ENCODE data around the gene KCNK3.
"Not testable (repeated sequence)": the region's sequence is repeated elsewhere in the genome, so short reads cannot be mapped to it uniquely, and the experiment has no call there.

KCNK3 gene

DNA sequence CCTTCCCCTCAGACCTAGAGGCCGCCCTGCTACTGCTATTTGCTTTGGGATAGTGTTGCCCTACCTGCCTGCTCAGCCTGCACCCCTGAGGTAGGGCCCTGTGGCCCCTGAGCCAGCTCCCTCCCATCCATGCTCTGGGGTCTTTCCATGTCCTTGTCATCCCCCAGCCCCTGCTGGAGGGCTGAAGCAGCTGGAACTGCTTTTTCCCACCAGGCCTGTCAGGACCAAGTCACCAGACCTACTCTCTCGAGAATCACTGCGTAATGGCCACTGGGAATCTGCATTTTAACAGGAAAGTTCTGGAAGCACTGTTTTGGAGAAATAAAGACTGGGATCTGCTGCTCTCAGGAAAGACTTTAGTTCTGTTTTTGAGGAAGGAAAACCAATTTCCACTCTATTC is 51.3 kb downstream of the KCNK3 start:
- no peak overlapping the region for H3K4me3 ChIP-seq (ENCODE audit: low read depth, low read length)
- DNase-seq (ENCODE audit: low read depth), result no peak

GRCh38 chr2:26744953-26745352 is 52.4 kb downstream of the KCNK3 start:
- no peak overlapping the region for H3K4me3 ChIP-seq (ENCODE audit: low read depth, low read length)
- DNase-seq (ENCODE audit: low read depth), result no peak

DNA sequence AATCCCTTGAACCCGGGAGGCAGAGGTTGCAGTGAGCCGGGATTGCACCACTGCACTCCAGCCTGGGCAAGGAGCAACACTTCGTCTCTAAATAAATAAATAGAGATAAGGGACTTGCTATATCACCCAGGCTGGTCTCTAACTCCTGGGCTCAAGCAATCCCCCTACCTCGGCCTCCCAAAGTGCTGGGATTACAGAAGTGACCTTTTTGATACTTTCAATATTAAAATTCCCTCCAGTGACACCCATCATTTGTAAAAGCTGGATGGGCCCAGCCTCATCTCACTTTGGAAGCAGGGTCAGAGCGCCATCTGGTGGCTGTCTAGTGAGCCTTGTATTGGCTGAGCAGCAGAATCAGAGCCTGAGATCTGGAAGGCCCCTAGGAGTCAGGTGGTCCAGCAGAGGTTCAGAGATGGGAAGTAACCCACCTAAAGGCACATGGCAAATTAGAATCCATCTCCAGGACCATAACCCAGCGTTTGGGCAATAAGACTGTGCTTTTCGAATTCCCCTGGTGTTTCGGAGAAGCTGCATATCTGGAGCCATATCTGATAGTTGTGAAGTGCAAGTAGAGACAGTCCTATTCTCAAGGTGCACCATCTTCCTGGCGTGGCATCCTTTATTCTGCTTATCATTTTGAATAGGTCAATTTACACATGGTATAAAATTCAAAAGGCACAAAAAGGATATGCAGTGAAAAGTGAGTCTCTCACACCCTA is 53.2 kb downstream of the KCNK3 start:
- DNase-seq (ENCODE audit: low read depth), result peak; percentile 27
- H3K4me3 ChIP-seq (ENCODE audit: low read depth, low read length), result no peak overlapping the region

DNA sequence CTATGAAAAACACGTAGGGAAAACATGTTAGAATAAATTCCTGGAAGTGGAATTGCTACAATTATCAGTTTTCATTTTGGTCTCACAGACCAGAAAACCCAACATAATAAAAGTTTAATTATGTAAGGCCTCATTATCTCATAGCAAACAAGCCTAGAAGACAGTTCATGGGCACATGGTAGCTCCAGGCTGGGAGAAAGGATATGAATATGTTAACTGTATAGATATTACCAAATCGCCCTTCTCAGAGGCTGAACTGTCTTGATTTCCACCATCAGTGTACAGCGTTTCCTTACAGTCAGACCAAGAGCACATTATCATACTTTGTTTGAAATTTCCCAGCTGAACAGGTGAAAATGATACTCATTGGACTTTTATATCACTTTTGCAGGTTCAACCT is 54.4 kb downstream of the KCNK3 start:
- DNase-seq (ENCODE audit: low read depth), result no peak
- no peak overlapping the region for H3K4me3 ChIP-seq (ENCODE audit: low read depth, low read length)

DNA sequence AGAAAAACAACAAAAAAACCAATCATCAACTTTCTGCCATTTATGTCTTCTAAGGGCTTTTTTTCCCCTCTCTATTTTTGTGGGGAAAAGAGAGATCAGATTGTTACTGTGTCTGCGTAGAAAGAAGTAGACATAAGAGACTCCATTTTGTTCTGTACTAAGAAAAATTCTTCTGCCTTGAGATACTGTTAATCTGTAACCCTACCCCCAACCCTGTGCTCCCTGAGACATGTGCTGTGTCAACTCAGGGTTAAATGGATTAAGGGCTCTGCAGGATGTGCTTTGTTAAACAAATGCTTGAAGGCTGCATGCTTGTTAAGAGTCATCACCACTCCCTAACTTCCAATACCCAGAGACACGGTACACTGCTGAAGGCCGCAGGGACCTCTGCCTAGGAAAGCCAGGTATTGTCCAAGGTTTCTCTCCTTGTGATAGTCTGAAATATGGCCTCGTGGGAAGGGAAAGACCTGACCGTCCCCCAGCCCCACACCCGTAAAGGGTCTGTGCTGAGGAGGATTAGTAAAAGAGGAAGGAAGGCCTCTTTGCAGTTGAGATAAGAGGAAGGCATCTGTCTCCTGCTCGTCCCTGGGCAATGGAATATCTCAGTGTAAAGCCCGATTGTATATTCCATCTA is 57.4 kb downstream of the KCNK3 start:
- DNase-seq (ENCODE audit: low read depth); H3K4me3 ChIP-seq (ENCODE audit: low read depth, low read length): not testable (repeated sequence)

DNA sequence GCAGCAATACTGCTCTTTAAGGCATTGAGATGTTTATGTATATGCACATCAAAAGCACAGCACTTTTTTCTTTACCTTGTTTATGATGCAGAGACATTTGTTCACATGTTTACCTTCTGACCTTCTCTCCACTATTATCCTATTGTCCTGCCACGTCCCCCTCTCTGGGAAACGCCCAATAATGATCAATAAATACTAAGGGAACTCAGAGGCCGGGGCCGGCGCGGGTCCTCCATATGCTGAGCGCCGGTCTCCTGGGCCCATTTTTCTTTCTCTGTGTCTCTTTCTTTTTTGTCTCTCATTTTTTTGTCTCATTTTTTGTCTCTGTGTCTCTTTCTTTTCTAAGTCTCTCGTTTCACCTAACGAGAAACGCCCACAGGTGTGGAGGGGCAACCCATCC is 57.9 kb downstream of the KCNK3 start:
- not testable (repeated sequence) for DNase-seq (ENCODE audit: low read depth); H3K4me3 ChIP-seq (ENCODE audit: low read depth, low read length)

DNA sequence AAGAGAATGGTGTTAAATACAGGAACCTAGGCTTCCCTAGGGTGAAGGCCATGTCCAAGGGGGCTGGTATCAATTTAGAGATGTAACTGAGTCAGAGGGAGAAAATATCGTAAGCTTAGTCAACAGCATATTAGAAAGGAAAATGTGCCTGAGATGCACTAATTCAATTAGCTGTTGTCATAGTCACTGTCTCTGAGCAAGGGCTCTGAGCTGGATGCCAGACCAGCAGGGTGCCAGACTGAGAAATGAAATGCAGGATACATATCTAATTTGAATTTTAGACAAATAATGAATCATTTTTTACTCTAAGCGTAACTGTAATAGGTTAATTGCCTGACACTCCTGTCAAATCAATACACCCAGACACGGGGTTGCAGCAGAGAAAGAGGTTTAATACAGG is 60.1 kb downstream of the KCNK3 start:
- H3K4me3 ChIP-seq (ENCODE audit: low read depth, low read length), result no peak overlapping the region
- DNase-seq (ENCODE audit: low read depth), result no peak

DNA sequence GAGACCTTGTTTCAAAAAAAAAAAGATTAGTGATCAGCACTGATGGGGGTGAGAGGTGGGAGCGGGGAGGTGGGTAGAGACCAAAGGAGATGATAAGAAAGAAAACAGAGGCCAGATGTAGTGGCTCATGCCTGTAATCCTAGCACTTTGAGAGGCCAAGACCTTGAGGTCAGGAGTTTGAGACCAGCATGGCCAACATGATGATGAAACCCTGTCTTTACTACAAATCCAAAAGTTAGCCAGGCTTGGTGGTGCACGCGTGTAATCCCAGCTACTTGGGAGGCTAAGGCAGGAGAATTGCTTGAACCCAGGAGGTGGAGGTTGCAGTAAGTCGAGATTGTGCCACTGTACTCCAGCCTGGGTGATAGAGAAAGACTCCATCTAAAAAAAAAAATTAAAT is 62.0 kb downstream of the KCNK3 start:
- DNase-seq (ENCODE audit: low read depth), result no peak
- no peak overlapping the region for H3K4me3 ChIP-seq (ENCODE audit: low read depth, low read length)

- H3K4me3 ChIP-seq (ENCODE audit: low read depth, low read length), result no peak overlapping the region
- no peak for DNase-seq (ENCODE audit: low read depth)
Measured at GRCh38 chr2:26754972-26755670, 62.6 kb downstream of the KCNK3 start.

- H3K4me3 ChIP-seq (ENCODE audit: low read depth, low read length), result no peak overlapping the region
- DNase-seq (ENCODE audit: low read depth), result no peak
Measured at GRCh38 chr2:26756337-26756736, 63.8 kb downstream of the KCNK3 start.

- no peak overlapping the region for H3K4me3 ChIP-seq (ENCODE audit: low read depth, low read length)
- peak; percentile 96 for DNase-seq (ENCODE audit: low read depth)
Measured at GRCh38 chr2:26757873-26758789, 65.6 kb downstream of the KCNK3 start.

GRCh38 chr2:26758790-26759321 is 66.3 kb downstream of the KCNK3 start:
- no peak for DNase-seq (ENCODE audit: low read depth)
- H3K4me3 ChIP-seq (ENCODE audit: low read depth, low read length), result no peak overlapping the region

GRCh38 chr2:26759845-26760244 is 67.3 kb downstream of the KCNK3 start:
- DNase-seq (ENCODE audit: low read depth), result no peak
- H3K4me3 ChIP-seq (ENCODE audit: low read depth, low read length), result no peak overlapping the region

DNA sequence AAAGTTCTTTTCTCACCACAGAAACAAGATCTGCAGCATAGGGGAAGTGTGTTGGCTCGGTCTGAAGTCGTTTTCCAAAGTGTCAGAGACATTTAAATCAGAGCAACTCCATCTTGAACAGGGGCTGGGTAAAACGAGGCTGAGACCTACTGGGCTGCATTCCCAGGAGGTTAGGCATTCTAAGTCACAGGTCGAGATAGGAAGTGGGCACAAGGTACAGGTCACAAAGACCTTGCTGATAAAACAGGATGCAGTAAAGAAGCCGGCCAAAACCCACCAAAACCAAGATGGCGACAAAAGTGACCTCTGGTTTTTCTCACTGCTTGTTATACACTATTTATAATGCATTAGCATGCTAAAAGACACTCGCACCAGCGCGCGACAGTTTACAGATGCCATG is 68.5 kb downstream of the KCNK3 start:
- not testable (repeated sequence) for H3K4me3 ChIP-seq (ENCODE audit: low read depth, low read length); DNase-seq (ENCODE audit: low read depth)

- no peak overlapping the region for H3K4me3 ChIP-seq (ENCODE audit: low read depth, low read length)
- DNase-seq (ENCODE audit: low read depth), result no peak
Measured at GRCh38 chr2:26763019-26763418, 70.5 kb downstream of the KCNK3 start.

- no peak for DNase-seq (ENCODE audit: low read depth)
- peak within 1 kb of the TSS; percentile 87 for H3K4me3 ChIP-seq (ENCODE audit: low read depth, low read length)
Measured at GRCh38 chr2:26764078-26764887, 71.8 kb downstream of the KCNK3 start, which contains the start of gene SLC35F6. Gene SLC35F6, plus strand, starts transcription at chr2:26764284. Its CDS starts 66 bp downstream, at chr2:26764350.

- DNase-seq (ENCODE audit: low read depth), result no peak
Measured at GRCh38 chr2:26764906-26765305, 72.4 kb downstream of the KCNK3 start.

DNA sequence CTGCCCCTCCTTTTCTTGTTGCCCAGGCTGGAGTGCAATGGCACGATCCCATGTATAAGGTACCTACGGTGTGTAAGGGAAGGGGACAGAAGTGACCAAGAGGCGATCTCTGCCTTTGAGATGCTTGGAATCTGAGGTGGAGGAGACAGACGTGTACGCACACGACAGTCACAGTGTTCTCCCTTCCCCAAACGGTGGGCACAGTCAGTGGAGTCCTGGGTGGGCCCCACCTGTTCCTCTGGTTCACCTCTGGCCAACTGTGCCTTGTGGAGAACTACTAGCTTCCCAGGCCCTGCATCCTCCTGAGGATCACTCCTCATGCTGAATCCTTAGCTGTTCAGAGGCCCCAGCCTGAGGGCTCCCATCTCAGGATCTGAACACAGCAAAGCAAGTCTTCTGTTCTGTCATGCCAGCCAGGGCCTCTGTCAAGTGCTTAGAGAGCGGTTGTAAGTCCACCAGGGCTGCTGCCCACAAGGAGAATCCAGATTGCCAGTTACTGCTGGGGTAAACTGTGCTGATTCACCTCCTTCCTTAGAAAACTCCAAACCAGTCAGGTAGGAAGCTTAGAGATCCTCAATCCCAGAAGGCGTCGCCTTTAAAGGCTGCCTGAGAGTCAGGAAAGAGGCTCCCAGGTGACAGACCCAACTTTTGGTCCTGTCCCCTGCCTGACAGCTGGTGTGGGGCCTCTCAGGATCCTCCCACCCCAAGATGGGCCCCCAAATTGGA is 73.1 kb downstream of the KCNK3 start:
- no peak for DNase-seq (ENCODE audit: low read depth)
- peak overlapping the region; percentile 87 for H3K4me3 ChIP-seq (ENCODE audit: low read depth, low read length)

More at GRCh38 chr2:26764906-26765305, 72.4 kb downstream of the KCNK3 start:
- peak overlapping the region; percentile 87 for H3K4me3 ChIP-seq (ENCODE audit: low read depth, low read length)

All from skeletal muscle cell (primary cell).